Ovary (tissue), 9 donors: Measurements from ENCODE around the gene NEK11. TPM values are rescaled to one million over a fixed set of nuclear protein-coding genes. Genes with fewer than 3 reads are reported as not detected.

Source experiments
- DNase-seq, 5 donors: peaks; one replicate each; pipeline ENCODE4 v3.0.0-alpha.2; 2019 to 2020
- H3K27ac ChIP-seq, 2 donors: fragments of 200-600 bp; one replicate each; pipeline versions ENCODE4 v1.5.1 to v1.8.0; 2019 to 2022
- H3K27me3 ChIP-seq: fragments of 200-600 bp; one replicate; pipeline ENCODE4 v1.8.0; 2022
- H3K36me3 ChIP-seq: fragments of 200-600 bp; sonication (generic); one replicate; pipeline ENCODE4 v1.5.1; 2019
- H3K4me1 ChIP-seq: one replicate; pipeline ENCODE4 v1.8.1; 2013; ENCODE audit warnings: mild to moderate bottlenecking, moderate library complexity; ENCODE audit not compliant: insufficient read depth
- H3K4me3 ChIP-seq: fragments of 200-600 bp; sonication (generic); one replicate; pipeline ENCODE4 v1.5.1; 2017
- H3K9me3 ChIP-seq, 2 donors: fragments of 200-600 bp in 1 of 2; sonication (generic) in 1 of 2; one replicate each; pipeline versions ENCODE4 v1.5.1 to v1.8.1; 2013 to 2019; ENCODE audit warnings: mild to moderate bottlenecking in 1 of 2, moderate library complexity in 1 of 2
- EP300 ChIP-seq: sonication (generic); formaldehyde crosslinking; IDR thresholded peaks from one replicate; pipeline ENCODE4 v1.6.1; 2017; ENCODE audit warnings: antibody characterized with exemption
- POLR2A ChIP-seq: fragments of 450-650 bp; IDR thresholded peaks from one replicate; pipeline ENCODE4 v1.6.1; 2017; ENCODE audit warnings: antibody characterized with exemption, mild to moderate bottlenecking, moderate library complexity
- WGBS, 3 donors: extraction: QIAGEN DNeasy Blood & Tissue Kit in 1 of 3; methylation state at CpG; one replicate each; pipeline versions ENCODE4 v1.1.5 to v1.1.7; 2013 to 2017; 5-methylcytosine and 5-hydroxymethylcytosine counted together
- intact Hi-C, 4 donors: fragments of 100-400 bp; cut with DNase I; formaldehyde crosslinking; loops; one replicate each; pipeline versions ENCODE4 v1.11.0 to v1.15.1; 2022 to 2023
- polyA plus RNA-seq, 2 donors: library from polyadenylated mRNA; stranded (reverse); fragments of 200-250 nt in 1 of 2; fragments of 350-450 nt in 1 of 2; fragmentation: Illumina TruSeq in 1 of 2; extraction: RNeasy Lipid Tissue Mini Kit (QIAGEN cat#74804) in 1 of 2; gene quantifications; one replicate each; pipeline ENCODE4 v1.2.3, GENCODE V29; 2013 to 2014
- total RNA-seq, 7 donors: library from RNA; depleted of rRNA in 2 of 7; stranded (reverse); fragments of >200 nt in 2 of 7; fragmentation: NEBNext Ultra II Directional in 3 of 7; extraction: Animal tissue kit (Norgen Biotek cat#: 25700) in 3 of 7; gene quantifications; one replicate each; pipeline versions ENCODE4 v1.1.0 to v1.2.4, GENCODE V29; 2016 to 2023
- TF ChIP-seq, protein P1 (sequence below), 3 donors: fragments of 450-650 bp in 2 of 3; fragments of 200-600 bp in 1 of 3; IDR thresholded peaks; one replicate each; pipeline versions ENCODE4 v1.5.1 to v1.8.0; 2016 to 2022; ENCODE audit warnings: antibody characterized with exemption in 3 of 3, mild to moderate bottlenecking in 1 of 3
- donor health status: DM: no; HTN: no; CAD: no; lungs with moderate emphysema.
- donor health status: DM: no; HTN: no; CAD: no.
- donor health status: Bipolar disorder and iron deficiency.
- donor health status: DM: yes; HTN: yes; CAD: no.
- donor health status: DM: no; HTN: no; CAD: no.
- donor health status: DM: yes; HTN: yes; CAD: no.

NEK11 gene
- total and polyA plus RNA-seq, 9 donors, result 4.9 to 37.3 (median 10.7) TPM

DNA sequence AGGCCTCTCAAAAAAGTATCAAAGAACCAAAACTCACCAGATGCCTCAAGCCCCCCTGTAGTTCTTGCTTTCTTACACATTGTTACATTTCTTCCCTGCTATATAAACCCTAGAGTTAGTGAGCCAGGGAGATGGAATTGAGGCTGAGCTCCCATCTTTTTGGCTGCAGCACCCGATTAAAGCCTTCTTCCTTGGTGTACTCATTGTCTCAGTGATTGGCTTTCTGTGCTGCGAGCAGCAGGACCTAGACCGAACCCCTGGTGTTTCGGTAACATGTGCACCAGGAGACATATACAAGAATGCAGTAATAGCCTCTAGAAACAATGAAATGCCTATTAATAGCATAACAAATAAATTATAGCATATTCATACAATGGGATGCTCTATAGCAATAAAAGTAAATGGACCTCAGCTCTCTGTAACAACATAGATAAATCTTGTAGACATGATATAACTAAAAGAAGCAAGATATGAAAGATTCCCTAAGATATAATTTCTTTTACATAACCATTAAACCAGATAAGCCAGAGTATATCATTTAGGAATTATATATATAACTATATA lies 174.0 kb downstream of the NEK11 start:
- intact Hi-C loops, result no loop called here
- no peak for DNase-seq
- TF ChIP-seq, protein P1, sequence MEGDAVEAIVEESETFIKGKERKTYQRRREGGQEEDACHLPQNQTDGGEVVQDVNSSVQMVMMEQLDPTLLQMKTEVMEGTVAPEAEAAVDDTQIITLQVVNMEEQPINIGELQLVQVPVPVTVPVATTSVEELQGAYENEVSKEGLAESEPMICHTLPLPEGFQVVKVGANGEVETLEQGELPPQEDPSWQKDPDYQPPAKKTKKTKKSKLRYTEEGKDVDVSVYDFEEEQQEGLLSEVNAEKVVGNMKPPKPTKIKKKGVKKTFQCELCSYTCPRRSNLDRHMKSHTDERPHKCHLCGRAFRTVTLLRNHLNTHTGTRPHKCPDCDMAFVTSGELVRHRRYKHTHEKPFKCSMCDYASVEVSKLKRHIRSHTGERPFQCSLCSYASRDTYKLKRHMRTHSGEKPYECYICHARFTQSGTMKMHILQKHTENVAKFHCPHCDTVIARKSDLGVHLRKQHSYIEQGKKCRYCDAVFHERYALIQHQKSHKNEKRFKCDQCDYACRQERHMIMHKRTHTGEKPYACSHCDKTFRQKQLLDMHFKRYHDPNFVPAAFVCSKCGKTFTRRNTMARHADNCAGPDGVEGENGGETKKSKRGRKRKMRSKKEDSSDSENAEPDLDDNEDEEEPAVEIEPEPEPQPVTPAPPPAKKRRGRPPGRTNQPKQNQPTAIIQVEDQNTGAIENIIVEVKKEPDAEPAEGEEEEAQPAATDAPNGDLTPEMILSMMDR (IDR thresholded peaks at IDR 0.05), result no peak
- TF ChIP-seq EP300 (no peak), POLR2A (no peak)
- Histone ChIP-seq H3K36me3 (no peaks in the 10 kb centered on the region), H3K4me3 (no peak overlapping the region), H3K9me3 (peaks cover 0 to 5% of the 10 kb centered on the region in 2 donors), H3K4me1 (no peaks in the 10 kb centered on the region), H3K27me3 (no peaks in the 10 kb centered on the region), H3K27ac (no peak overlapping the region)
- 94 to 97% (median 95%) methylated on average over 4 of the region's 4 CpGs for WGBS, 3 donors

DNA sequence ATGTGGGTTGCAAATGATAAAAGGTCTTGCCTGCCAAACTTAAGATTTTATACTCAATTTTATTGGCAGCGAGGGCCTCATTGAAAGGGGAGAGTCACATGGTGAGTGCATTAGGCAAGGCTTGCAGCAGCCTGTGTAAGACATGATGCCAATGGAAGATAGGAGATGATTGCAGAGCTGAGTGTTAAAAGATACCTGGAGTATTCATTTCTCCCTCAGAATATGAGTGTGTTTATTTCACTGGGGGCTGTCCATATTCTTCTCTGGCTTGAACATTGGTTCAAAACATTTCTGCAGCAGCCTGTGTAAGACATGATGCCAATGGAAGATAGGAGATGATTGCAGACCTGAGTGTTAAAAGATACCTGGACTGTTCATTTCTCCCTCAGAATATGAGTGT lies 189.7 kb downstream of the NEK11 start:
- H3K27ac ChIP-seq, result no peak overlapping the region
- H3K4me3 ChIP-seq, result no peak overlapping the region
- TF ChIP-seq EP300 (no peak), POLR2A (no peak)
- TF ChIP-seq, protein P1 (IDR thresholded peaks at IDR 0.05), result no peak
- no peaks in the 10 kb centered on the region for H3K36me3 ChIP-seq
- DNase-seq, result no peak
- 91 to 100% (median 94%) methylated on average over 1 of the region's 1 CpG for WGBS, 3 donors
- peaks cover 3% of the 10 kb centered on the region for H3K4me1 ChIP-seq
- no peaks in the 10 kb centered on the region for H3K9me3 ChIP-seq
- intact Hi-C loops, result no loop called here
- H3K27me3 ChIP-seq, result no peaks in the 10 kb centered on the region

DNA sequence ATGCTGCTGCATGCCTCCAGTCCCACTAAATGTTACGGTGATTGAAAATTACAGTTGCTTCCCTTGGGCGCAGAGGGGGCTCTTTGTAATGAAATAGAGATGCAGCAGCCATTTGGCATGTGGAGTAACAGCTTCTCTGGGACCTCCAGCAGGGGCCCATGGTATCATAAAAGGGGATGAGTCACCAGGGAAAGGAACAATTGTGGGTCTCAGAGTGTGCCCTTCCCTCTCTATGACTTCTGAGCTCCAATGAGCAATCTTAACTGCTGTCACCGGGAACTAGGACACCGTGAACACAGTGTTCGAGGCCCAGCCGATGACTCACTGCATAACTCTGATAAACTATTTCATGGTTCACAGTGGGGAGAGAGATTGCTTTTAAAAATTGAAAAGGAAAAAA lies 190.1 kb downstream of the NEK11 start:
- DNase-seq, result peak in 3 of 5 donors; percentile 20 to 43 (median 32)
- intact Hi-C loops, result no loop called here
- Histone ChIP-seq H3K4me1 (peaks cover 3% of the 10 kb centered on the region), H3K9me3 (no peaks in the 10 kb centered on the region), H3K36me3 (no peaks in the 10 kb centered on the region), H3K4me3 (no peak overlapping the region), H3K27ac (no peak overlapping the region), H3K27me3 (no peaks in the 10 kb centered on the region)
- WGBS, 3 donors, result 31 to 42% (median 33%) methylated on average over 6 of the region's 6 CpGs
- TF ChIP-seq, protein P1 (IDR thresholded peaks at IDR 0.05), result no peak
- no peak for TF ChIP-seq POLR2A
- TF ChIP-seq EP300, result no peak

DNA sequence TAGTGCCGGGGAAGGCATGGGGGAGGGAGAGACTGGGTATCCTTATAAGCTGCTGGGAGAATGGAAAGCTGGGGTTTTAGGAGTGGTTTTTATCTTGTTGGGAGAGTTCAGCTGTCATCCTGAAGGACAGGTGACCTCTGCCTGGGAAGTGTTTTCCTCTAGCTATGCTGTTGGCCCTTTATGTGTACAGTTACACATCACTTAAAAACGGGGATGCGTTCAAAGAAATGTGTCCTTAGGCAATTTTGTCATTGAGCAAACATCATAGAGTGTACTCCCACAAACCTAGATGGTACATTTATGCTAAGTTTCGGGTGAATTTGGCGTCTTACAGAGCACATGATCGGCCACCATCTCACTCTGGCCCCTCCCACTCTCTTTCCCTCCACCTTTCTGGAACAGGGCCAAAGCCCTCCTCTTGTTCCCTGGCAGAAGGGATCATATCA lies 190.6 kb downstream of the NEK11 start:
- no peak overlapping the region for H3K27ac ChIP-seq
- TF ChIP-seq, protein P1 (IDR thresholded peaks at IDR 0.05), result no peak
- TF ChIP-seq POLR2A (no peak), EP300 (no peak)
- peaks cover 3% of the 10 kb centered on the region for H3K4me1 ChIP-seq
- 60 to 64% (median 64%) methylated on average over 6 of the region's 6 CpGs for WGBS, 3 donors
- peak in 3 of 5 donors; percentile 16 to 32 (median 17) for DNase-seq
- H3K4me3 ChIP-seq, result no peak overlapping the region
- H3K27me3 ChIP-seq, result no peaks in the 10 kb centered on the region
- intact Hi-C loops, result no loop called here
- no peaks in the 10 kb centered on the region for H3K9me3 ChIP-seq
- H3K36me3 ChIP-seq, result no peaks in the 10 kb centered on the region
